Retinal pigment epithelial cell (primary cell): ENCODE measurements around the gene TNS4.

Experiments used
- DNase-seq: peaks from one replicate; pipeline ENCODE4 v3.0.0-alpha.2; 2010; ENCODE audit warnings: low read depth
- H3K4me3 ChIP-seq: 2 replicates; pipeline ENCODE4 v1.5.1; 2011; ENCODE audit warnings: mild to moderate bottlenecking, low read length, control low read depth, moderate library complexity
- CTCF ChIP-seq: conservative IDR thresholded peaks from 2 replicates; pipeline ENCODE4 v1.5.1; 2011; ENCODE audit warnings: low read depth, low read length, control low read depth, inconsistent platforms

TNS4 gene

DNA sequence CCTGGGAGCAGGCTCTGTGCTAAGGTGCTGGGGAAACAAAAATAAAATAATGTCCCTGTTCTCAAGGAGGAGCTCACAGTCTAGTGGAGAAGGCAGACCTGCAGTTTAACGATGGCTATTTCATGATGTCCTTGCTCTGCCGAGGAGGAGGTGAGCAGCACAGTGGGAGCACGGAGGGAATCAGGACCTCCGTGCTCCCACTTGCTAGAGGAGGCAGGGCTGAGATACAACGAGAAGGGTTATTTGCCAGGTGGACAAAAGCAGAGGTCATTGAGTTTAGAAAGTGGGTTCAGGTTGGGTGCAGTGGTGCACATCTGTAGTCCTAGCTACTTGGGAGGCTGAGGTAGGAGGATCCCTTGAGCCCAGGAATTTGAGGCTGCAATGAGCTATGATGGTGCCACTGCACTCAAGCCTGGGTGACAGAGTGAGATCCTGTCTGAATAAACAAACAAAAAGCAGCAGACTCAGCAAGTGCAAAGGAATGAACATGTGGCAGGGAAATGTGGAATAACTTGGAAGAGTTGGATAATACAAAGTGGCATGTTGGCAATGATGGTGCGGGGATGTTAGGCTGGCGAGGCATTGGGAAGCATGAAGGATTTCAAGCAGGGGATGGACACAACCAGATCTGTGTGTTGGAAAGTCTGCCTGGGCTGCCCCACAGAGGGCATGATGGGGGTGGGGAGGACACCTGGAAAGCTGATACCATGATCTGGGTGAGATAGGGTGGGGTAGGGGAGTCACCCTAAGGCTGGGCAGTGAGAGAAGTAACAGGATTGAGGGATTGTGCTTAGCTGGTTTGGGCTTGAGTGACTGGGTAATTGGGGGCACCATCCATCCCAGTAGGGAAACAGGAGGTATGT is 12.8 kb upstream of the TNS4 start:
- DNase-seq, result no peak
- no peak for TF ChIP-seq CTCF
- H3K4me3 ChIP-seq, result no peak overlapping the region

GRCh38 chr17:40511667-40512220 is 10.3 kb upstream of the TNS4 start:
- DNase-seq, result no peak
- no peak overlapping the region for H3K4me3 ChIP-seq
- TF ChIP-seq CTCF, result no peak

- no peak for TF ChIP-seq CTCF
- no peak for DNase-seq
Measured at GRCh38 chr17:40511136-40511535, 9.7 kb upstream of the TNS4 start.

GRCh38 chr17:40510328-40510648 is 8.9 kb upstream of the TNS4 start:
- DNase-seq, result no peak
- no peak overlapping the region for H3K4me3 ChIP-seq
- TF ChIP-seq CTCF, result no peak

More at GRCh38 chr17:40511136-40511535, 9.7 kb upstream of the TNS4 start:
- no peak overlapping the region for H3K4me3 ChIP-seq

GRCh38 chr17:40509626-40510327 is 8.4 kb upstream of the TNS4 start:
- no peak for DNase-seq
- no peak for TF ChIP-seq CTCF
- no peak overlapping the region for H3K4me3 ChIP-seq

- DNase-seq, result no peak
- no peak for TF ChIP-seq CTCF
- no peak overlapping the region for H3K4me3 ChIP-seq
Measured at GRCh38 chr17:40506786-40507185, 5.4 kb upstream of the TNS4 start.

DNA sequence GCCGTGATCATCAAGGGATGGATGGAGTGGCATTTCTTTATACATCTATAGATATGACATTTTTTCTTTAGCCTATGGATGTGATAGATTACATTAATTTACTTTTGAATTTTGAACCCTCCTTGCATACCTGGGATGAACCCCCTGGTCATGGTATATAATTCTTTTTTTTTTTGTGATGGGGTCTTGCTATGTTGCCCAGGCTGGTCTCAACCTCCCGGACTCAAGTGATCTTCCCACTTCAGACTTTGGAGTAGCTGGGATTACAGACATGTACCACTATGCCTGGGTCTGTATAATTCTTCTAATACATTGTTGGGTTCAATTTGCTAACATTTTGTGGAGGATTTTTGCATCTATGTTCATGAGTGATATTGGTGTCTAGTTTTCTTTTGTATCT is 1.7 kb upstream of the TNS4 start:
- no peak overlapping the region for H3K4me3 ChIP-seq
- TF ChIP-seq CTCF, result no peak
- no peak for DNase-seq
